Measurements from ENCODE around the gene OARD1. TPM values are rescaled to one million over a fixed set of nuclear protein-coding genes. Genes with fewer than 3 reads are reported as not detected.

The OARD1 gene
- total and polyA plus RNA-seq, 10 of the 15 experiments (the other 5 are each of a cell fraction or from before 2014, with no cell fraction given), result 19.0 to 63.5 (median 43.6) TPM

DNA sequence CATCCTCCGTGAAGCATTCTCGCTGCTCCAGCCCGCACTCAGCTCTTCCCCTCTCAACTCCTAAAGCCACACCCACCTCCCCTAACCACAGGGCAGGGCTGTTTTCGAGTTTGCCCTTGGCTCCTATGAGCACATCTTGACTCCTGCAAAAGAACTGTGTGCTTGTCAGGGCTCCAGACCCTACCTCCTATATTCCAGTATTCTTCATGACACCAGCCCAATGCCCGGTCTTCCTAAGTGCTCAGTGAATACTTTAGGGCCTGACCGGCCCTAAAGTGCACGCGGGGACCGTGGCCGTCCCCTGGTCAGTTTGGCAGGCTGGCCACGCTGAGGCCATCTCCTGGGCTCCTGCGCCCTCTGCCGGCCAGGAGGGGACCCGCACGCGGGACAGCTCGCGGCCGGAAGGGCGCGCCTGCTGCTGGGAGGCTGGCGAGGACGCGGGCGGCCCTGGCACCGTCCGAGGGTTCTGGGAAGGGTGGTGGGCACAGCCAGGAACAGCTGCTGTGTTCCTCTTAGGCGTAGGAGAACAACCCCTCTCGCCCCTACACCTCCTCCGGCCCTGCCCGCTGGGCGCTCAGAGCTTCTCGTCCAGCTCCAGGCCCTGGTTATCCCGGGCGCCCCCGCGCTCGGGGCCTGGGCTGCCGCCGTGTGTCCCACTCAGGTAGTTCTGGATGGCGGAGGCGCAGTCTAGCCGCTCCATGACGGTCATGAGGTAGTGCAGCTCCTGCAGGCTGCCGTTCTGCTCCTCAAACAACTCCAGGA, 44.2 kb downstream of the OARD1 start (continued):
- TF ChIP-seq, protein P1, sequence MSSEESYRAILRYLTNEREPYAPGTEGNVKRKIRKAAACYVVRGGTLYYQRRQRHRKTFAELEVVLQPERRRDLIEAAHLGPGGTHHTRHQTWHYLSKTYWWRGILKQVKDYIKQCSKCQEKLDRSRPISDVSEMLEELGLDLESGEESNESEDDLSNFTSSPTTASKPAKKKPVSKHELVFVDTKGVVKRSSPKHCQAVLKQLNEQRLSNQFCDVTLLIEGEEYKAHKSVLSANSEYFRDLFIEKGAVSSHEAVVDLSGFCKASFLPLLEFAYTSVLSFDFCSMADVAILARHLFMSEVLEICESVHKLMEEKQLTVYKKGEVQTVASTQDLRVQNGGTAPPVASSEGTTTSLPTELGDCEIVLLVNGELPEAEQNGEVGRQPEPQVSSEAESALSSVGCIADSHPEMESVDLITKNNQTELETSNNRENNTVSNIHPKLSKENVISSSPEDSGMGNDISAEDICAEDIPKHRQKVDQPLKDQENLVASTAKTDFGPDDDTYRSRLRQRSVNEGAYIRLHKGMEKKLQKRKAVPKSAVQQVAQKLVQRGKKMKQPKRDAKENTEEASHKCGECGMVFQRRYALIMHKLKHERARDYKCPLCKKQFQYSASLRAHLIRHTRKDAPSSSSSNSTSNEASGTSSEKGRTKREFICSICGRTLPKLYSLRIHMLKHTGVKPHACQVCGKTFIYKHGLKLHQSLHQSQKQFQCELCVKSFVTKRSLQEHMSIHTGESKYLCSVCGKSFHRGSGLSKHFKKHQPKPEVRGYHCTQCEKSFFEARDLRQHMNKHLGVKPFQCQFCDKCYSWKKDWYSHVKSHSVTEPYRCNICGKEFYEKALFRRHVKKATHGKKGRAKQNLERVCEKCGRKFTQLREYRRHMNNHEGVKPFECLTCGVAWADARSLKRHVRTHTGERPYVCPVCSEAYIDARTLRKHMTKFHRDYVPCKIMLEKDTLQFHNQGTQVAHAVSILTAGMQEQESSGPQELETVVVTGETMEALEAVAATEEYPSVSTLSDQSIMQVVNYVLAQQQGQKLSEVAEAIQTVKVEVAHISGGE (CRISPR knock-in tag; IDR thresholded peaks at IDR 0.05), result no peak
- TF ChIP-seq HCFC1 (IDR thresholded peaks at IDR 0.05; ENCODE audit: low read length) (no peak), TAF1 (IDR thresholded peaks at IDR 0.05; ENCODE audit: borderline replicate concordance, low read depth, low read length) (0 out of 2 replicates have a peak, but pooled peaks have one; percentile 19), CHD4 (IDR thresholded peaks at IDR 0.05) (no peak), TCF12 (IDR thresholded peaks at IDR 0.05; ENCODE audit: low read depth, low read length) (0 out of 2 replicates have a peak, but pooled peaks have one; percentile 53), FOXM1 (IDR thresholded peaks at IDR 0.05; ENCODE audit: low read depth, low read length) (no peak), CREM (IDR thresholded peaks at IDR 0.05; ENCODE audit: low read depth) (no peak), MEF2A (IDR thresholded peaks at IDR 0.05; ENCODE audit: insufficient read depth, low read depth, low read length) (no peak), BHLHE40 (IDR thresholded peaks at IDR 0.05; ENCODE audit: borderline replicate concordance in 1 of 2, low read depth in 2 of 2, low read length in 1 of 2) (peak; percentile 51 to 65; a peak in 3 of 4 replicates), SMAD1 (IDR thresholded peaks at IDR 0.05; ENCODE audit: low read depth, partially characterized antibody) (no peak), SIN3A (IDR thresholded peaks at IDR 0.05; ENCODE audit: low read depth, low read length) (peak; percentile 33; the same call in 1 of the 2 replicates), RCOR1 (conservative IDR thresholded peaks at IDR 0.05; ENCODE audit: low read depth, low read length) (no peak), CBX5 (IDR thresholded peaks at IDR 0.05; ENCODE audit: low read depth) (no peak), TCF7 (IDR thresholded peaks at IDR 0.05; ENCODE audit: borderline replicate concordance) (no peak), STAT3 (IDR thresholded peaks at IDR 0.05; ENCODE audit: low read depth, low read length) (no peak), WRNIP1 (IDR thresholded peaks at IDR 0.05; ENCODE audit: borderline replicate concordance, low read depth, low read length) (no peak), HDAC6 (IDR thresholded peaks at IDR 0.05; ENCODE audit: unreplicated experiment) (no peak), HDAC2 (IDR thresholded peaks at IDR 0.05) (no peak)
- TF ChIP-seq, protein P2, sequence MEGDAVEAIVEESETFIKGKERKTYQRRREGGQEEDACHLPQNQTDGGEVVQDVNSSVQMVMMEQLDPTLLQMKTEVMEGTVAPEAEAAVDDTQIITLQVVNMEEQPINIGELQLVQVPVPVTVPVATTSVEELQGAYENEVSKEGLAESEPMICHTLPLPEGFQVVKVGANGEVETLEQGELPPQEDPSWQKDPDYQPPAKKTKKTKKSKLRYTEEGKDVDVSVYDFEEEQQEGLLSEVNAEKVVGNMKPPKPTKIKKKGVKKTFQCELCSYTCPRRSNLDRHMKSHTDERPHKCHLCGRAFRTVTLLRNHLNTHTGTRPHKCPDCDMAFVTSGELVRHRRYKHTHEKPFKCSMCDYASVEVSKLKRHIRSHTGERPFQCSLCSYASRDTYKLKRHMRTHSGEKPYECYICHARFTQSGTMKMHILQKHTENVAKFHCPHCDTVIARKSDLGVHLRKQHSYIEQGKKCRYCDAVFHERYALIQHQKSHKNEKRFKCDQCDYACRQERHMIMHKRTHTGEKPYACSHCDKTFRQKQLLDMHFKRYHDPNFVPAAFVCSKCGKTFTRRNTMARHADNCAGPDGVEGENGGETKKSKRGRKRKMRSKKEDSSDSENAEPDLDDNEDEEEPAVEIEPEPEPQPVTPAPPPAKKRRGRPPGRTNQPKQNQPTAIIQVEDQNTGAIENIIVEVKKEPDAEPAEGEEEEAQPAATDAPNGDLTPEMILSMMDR (IDR thresholded peaks at IDR 0.05 in 2 of 3, conservative IDR thresholded peaks at IDR 0.05 in 1 of 3; ENCODE audit: control insufficient read depth in 2 of 3, extremely low read depth in 1 of 3, insufficient read depth in 1 of 3, low read depth in 3 of 3, low read length in 3 of 3), result peak; percentile 96 to 99 (median 98); a peak in 5 of 6 replicates
- TF ChIP-seq, protein P3, sequence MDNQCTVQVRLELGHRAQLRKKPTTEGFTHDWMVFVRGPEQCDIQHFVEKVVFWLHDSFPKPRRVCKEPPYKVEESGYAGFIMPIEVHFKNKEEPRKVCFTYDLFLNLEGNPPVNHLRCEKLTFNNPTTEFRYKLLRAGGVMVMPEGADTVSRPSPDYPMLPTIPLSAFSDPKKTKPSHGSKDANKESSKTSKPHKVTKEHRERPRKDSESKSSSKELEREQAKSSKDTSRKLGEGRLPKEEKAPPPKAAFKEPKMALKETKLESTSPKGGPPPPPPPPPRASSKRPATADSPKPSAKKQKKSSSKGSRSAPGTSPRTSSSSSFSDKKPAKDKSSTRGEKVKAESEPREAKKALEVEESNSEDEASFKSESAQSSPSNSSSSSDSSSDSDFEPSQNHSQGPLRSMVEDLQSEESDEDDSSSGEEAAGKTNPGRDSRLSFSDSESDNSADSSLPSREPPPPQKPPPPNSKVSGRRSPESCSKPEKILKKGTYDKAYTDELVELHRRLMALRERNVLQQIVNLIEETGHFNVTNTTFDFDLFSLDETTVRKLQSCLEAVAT (IDR thresholded peaks at IDR 0.05), result 0 out of 2 replicates have a peak, but pooled peaks have one; percentile 49
- TF ChIP-seq, protein P4, sequence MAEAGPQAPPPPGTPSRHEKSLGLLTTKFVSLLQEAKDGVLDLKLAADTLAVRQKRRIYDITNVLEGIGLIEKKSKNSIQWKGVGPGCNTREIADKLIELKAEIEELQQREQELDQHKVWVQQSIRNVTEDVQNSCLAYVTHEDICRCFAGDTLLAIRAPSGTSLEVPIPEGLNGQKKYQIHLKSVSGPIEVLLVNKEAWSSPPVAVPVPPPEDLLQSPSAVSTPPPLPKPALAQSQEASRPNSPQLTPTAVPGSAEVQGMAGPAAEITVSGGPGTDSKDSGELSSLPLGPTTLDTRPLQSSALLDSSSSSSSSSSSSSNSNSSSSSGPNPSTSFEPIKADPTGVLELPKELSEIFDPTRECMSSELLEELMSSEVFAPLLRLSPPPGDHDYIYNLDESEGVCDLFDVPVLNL (IDR thresholded peaks at IDR 0.05; ENCODE audit: low read depth, low read length), result no peak
- TF ChIP-seq, protein P5, sequence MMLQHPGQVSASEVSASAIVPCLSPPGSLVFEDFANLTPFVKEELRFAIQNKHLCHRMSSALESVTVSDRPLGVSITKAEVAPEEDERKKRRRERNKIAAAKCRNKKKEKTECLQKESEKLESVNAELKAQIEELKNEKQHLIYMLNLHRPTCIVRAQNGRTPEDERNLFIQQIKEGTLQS (IDR thresholded peaks at IDR 0.05; ENCODE audit: borderline replicate concordance, extremely low read depth, low read depth, low read length), result no peak

All from GM12878 (cell line).